ENCODE data around the gene B3GAT3.

DNA sequence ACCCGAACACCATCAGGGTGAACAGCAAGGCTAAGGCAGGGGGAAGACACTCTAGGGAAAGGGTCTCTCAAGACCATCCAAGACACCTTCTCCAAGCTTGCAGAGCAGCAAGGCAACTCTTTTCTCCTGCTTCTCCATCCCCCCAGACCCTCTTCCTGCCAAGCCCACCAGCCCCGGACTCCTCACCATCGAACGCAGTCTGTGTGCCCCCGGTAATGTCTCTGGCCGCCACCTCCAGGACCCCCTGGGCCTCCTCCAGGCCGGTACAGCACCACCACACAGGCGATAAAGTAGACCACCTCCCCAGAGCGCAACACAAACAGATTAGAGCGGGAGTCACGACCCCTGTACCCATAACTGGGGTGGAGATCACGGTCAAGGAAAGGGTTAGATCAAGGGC is 13.0 kb downstream of the B3GAT3 start:
- TF ChIP-seq CTCF (IDR thresholded peaks at IDR 0.05), result no peak
- TF ChIP-seq POLR2AphosphoS5 (IDR thresholded peaks at IDR 0.05), result no peak
- no peak for TF ChIP-seq POLR2A (IDR thresholded peaks at IDR 0.05)
- no peak for TF ChIP-seq EP300 (IDR thresholded peaks at IDR 0.05; ENCODE audit: low read depth)
